IPS-NIHi7 (cell line): ENCODE data around the gene MANEAL.
"Not testable (repeated sequence)": the region's sequence is repeated elsewhere in the genome, so short reads cannot be mapped to it uniquely, and the experiment has no call there.

ENCODE experiments used
- DNase-seq: peaks from one replicate; pipeline ENCODE4 v3.0.0; 2012; ENCODE audit warnings: mixed read lengths; ENCODE audit errors: extremely low spot score

MANEAL gene, protein sequence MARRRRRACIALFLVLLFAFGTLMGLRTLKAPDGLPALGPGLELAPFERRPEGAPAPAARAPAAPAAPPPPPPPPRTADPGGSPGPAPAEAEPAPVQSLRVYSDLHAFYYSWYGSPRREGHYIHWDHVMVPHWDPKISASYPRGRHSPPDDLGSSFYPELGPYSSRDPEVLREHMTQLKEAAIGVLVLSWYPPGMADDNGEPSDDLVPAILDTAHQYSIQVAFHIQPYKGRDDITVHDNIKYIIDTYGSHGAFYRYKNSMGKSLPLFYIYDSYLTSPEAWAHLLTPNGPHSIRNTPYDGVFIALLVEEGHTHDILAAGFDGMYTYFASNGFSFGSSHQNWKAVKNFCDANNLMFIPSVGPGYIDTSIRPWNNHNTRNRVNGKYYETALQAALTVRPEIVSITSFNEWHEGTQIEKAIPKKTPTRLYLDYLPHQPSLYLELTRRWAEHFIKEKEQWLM

DNA sequence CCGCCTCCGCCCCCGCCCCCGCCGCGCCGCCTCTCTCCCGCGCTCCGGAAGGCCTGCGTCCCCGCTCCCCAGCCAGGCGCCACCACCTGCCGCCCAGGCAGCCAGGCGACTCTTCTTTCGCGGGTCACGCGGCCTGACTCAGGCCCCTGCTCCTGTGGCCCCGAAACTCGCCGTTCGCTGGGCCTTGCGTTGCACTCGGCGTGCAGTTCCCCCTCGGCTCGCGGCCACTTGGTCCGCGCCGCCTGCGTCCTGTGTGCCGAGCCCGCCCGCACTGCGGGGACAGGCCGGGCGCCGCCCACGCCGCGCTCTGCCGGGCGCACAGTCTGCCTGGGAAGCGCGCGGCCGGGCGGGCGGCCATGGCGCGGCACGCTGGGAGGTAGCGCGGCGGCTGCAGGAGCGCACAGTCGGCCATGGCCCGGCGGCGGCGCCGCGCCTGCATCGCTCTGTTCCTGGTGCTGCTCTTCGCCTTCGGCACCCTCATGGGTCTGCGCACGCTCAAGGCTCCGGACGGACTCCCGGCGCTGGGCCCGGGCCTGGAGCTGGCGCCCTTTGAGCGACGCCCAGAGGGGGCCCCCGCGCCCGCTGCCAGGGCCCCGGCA lies at the start of gene MANEAL:
Gene MANEAL (plus strand): TSS at position 75 of the 599 bp plus-strand sequence. CDS start 336 bp downstream, at position 411.
- DNase-seq, result peak; percentile 74

DNA sequence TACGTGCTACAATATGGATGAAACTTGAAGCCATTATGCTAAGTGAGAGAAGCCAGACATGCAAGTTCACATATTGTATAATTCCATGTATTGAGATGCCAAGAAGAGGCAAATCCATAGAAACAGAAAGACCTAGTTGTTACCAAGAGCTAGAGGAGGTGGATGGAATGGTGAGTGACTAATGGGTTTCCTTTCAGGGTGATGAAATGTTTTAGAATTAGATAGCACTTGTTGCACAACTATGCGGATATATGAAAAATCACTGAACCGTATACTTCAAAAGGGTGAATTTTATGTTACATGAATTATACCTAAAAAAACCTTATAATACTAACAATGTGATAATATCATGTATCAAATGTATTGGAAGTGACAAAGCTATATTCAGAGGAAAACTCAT lies 46.8 kb upstream of the MANEAL start:
- DNase-seq, result no peak

DNA sequence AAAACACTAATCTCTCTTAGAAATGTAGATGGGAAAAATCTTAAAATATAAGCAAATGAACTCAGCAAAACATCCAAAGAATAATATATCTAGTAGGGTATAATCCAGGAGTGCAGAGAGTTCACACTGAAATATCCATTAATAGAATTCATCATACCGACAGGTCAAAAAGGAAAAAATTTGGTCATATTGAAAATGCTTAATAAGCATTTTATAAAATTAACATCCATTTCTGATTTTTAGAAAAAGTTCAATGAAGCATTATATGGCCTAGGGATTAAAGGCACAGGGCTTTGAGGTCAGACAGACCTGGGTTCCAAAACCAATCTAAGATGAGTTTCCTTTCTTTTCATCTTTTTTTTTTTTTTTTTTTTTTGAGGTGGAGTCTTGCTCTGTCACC lies 45.1 kb upstream of the MANEAL start:
- DNase-seq, result no peak

DNA sequence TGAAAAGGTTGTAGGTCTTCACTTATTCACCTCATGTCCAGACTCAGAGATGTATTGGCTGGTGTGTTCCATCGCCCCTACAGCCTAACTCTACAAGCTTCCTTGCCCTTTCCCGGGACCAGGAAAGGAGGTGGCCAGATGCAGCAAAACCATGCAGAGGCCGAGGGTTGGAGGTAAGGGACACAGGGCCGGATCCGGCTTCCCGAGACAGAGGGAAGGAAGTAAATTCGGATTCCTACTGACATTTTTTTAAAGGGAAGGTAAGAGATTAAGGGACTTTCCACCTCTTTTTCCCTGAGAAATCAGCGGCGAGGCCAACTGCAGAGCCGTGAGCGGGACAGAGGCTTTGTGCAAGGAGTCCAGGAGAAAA lies 41.4 kb upstream of the MANEAL start:
- DNase-seq, result no peak

DNA sequence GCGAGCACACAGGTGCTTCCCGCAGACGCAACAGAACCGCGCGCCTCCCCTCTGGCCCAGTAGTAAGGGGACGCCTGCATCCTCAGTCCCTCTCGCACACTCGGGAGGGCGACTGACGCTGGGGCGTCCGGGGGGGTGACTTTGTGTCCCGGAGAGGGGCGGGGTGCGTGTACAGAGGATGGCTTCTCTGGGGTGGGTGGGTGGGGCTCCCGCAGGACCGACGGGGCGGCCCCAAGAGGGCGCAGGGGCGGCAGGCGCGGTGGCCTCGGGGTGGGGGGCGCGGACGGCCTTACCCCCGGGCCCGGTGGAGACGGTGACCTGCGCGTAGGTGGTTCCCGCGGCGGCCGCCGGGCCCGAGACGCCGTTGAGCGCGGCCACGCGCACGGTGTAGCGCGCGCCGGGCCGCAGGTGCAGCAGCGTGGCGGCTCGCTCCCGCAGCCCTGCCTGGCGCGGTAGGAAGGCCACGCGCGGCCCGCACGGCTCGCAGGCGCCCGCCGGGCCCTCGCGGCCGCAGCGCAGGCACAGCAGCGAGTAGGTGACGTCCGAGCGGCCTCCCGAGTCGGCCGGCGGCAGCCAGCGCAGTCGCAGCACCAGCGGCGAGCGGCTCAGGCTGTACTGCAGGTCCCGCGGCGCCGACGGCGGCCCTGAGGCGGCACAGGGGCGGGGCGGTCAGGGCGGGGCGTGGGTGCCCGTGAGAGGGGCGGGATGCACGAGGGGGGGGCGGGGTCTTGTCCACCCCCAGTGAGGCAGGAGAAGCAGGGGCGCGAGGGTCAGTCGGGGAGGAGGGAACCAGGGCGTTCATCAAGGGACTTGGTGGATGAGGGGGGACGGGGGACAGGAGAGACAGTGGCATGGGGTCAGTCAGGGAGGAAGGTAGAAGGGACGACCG lies 40.8 kb upstream of the MANEAL start:
- peak; percentile 76 for DNase-seq

DNA sequence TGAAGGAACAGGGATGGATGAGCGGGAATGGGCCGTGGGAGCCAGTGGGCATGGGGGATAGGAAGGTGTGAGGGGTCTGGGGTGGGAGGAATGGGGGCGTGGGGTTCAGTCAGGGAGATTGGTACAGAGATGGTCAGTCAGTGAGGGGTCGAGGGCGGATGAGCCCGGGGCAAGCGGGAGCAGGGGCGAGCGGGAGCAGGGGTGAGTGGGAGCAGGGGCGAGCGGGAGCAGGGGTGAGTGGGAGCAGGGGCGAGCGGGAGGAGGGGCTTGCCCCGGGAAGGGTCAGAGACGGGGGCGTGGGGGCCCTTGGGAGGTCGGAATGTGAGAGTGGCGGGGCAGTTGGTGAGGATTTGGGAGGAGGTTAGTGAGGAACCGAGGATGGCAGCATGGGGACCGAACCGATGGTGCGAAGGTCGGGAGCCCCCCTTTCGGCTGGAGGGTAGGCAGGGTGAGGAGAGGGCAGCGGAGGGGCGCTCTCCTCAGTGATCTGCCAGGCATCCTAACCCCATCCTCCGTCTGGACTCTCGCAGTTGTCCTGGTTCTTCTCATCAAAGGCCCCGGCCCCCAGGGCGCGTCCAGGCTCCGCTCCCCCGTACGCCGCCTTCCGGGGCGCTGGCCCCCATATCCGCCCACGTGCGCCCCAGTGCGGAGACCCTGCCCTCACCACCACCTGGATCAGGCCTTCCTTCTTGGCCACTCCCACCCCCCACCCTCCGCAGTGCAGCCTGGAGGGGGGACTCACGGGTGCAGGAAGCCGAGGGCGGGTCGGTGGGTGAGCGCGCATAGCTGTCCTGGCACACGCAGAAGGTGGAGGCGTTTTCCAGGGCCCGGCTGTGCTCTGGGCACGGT lies 40.0 kb upstream of the MANEAL start:
- DNase-seq, result no peak

DNA sequence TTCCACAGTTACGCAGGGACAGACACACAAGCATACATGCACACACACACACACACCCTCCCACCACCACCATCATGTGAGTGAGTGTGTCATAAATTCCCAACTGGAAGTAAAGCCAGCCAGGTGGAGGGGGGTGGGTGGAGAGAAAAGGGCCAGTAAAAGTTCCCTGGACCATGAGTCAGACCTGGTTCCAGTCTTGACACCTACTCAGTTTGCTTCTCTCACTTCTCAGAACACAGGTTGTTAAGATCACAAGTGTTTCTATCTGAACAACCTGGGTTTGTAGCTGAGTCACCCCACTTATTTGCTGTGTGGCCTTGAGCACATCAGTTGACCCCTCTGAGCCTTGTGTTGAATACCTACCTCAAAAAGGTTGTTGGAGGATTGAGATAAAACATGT lies 38.4 kb upstream of the MANEAL start:
- no peak for DNase-seq

DNA sequence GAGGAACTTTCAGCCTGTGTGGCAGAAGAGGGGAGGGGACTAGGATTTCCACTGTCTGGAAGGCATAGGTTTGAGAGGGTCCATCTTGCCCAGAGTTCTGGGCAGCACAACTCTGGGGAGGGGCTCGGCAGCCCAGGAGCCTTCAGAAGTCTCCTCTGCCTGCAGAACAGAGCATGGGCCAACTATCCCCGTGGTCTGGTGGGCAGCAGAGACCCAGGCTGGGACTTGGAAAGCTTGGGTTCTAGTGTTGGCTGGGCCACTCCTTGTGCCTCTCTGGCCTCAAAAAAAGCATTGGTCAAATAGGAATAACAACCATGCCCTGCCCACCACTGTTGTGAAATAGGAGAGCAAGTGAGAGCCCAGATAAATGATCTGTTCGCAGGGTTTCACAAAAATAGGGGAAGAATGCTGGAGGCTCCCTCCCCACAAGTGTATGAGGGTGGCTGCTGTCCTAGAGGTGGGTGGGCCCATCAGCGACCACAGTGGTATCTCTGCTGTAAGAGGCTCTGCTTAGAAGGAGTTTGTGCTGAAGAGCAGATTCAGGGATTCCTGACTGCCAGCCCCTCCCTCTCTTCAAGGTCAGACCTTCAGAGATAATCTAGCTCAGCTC lies 37.6 kb upstream of the MANEAL start:
- DNase-seq, result no peak

DNA sequence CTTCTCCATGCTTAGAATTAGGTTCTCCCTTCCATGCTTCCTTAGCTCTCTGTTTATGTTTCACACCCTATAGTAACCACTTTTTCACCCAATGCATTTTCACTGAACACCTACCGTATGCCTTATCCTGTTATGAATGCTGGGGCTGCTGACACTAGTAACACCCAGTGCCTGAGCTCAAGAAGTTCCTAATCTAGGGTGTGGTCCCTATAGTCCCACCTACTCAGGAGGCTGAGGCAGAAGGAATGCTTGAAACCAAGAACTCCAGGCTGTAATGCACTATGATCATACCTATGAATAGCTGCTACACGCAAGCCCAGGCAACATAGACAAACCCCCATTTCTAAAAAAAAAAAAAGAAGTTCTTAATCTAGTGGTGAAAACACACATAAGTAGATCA lies 34.2 kb upstream of the MANEAL start:
- DNase-seq, result no peak

DNA sequence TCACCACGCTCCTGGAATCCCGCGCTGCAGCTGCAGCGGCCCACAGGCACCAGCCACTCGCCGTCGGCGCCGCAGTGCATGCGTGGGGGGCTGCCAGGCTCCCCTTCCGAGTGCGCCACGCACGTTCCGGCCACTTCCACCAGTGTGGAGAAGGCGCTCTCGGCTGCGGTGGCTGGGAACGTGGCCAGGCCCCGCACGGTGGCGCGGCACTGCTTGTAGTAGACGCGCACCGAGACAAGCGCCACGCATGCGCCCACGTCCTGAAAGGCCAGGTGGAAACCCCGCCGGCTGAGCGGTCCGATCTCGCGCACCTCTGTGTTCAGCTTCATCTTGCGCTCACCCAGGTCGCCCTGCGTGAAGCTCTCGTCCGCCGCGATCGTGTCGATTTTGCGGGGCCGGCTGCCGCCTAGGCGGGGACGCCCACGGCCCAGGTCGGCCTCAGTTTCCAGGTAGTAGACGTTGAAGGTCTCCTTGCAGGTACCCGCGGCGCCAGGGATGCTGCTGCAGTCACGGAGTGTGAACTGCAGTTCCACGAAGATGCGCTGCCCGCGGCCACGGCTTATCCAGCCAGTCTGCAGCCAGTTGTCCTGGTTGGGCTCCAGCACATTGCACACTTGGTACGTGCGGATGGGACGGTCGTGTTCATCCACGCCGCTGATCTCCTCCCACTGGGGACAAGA lies 32.1 kb upstream of the MANEAL start:
- no peak for DNase-seq

DNA sequence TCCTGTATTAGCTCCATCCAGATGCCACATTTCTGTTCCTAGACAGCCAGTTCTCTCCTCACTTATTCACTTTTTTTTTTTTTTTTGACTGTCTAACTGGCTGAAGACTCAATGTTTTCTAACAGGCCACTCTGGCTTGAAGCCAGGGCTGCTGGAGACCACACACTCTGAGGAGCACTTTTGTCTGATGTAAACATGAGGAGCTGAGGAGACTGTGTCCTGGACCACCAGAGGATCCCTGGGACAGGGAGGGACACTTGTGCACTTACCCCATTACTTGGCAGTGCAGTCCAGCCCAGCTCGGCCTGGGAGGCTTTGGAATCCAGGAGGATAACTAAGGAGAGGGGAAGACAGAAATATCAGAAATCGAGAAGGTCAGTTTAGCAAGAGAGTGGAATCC lies 31.1 kb upstream of the MANEAL start:
- no peak for DNase-seq

DNA sequence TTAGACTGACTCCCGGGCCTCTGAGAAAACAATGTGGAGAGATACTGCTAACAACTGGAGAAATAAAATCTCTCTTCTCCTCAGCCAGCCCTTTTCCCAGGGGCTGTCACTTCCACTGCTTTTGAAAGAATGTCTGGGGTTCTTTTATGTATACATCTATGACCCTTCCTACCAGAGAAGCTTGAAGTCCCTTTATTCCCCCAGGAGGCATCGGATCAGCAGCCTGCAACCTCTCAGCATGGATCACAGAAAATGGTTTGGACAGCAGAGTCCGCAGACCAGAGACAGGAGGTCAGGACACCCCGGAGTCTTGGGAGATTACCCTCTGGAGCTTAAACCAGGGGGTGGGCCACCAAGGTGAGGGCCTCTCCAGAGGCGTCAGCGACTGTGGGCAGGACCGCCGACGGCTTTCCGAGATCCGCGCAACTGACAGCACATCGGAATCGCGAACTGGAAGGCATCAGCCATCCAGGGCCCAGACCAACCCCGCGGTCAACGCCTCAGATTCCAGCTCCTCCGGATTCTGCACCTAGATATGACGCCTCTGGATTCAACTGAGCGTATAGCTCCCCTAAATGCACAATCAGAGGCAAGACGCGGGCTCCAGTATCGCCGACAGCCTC lies 29.7 kb upstream of the MANEAL start:
- DNase-seq, result no peak

DNA sequence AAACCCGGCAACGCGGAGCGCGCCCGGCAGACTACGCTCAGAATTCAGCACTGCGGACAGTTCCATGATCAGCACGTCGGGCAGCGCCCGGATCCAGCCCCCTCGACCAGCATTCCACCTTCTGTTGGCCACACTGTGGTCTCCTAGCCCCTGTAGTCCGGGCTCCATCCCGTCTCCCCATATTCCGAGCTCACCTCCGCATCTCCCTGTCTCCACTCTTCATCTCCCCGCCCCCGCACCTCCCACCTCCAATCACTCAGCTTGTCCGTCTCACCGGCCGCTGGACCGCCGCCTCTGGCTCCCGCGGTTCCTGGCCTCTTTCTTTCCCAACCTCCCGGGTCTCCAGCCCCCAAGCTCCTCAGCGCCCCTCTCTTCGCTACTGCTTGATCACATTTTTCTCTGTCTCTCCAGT lies 29.2 kb upstream of the MANEAL start:
- DNase-seq, result peak; percentile 93

DNA sequence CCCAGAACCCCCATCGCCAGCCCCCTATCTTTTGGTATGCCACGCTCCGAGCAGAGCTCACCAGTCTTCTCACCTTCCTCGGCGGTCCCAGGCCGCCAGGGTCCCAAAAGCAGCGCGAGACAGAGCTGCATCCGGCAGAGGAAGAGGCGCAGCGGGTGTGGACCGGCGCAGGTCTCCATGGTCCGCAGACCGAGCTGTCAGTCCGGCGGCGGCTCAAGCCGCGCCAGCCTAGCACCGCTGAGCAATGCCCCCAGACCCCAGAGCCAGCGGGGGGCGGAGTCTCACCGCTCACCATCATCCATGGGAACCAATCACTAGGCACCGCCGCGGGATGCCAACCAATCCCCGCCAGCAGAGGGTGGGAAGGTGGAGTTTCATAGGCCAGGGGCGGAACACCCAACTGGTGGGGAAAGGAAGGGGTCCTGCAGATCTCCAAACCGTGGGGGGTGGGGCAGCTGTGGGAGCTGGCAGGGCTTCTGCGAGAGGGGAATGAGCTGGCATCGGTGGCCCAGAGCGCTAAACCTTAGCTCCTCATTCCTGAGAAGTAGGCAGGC lies 28.7 kb upstream of the MANEAL start, which contains the start of gene EPHA10:
Gene EPHA10 (minus strand): TSS at position 233 of the 554 bp plus-strand sequence. CDS start 54 bp downstream, at position 179.
- DNase-seq, result peak; percentile 80

DNA sequence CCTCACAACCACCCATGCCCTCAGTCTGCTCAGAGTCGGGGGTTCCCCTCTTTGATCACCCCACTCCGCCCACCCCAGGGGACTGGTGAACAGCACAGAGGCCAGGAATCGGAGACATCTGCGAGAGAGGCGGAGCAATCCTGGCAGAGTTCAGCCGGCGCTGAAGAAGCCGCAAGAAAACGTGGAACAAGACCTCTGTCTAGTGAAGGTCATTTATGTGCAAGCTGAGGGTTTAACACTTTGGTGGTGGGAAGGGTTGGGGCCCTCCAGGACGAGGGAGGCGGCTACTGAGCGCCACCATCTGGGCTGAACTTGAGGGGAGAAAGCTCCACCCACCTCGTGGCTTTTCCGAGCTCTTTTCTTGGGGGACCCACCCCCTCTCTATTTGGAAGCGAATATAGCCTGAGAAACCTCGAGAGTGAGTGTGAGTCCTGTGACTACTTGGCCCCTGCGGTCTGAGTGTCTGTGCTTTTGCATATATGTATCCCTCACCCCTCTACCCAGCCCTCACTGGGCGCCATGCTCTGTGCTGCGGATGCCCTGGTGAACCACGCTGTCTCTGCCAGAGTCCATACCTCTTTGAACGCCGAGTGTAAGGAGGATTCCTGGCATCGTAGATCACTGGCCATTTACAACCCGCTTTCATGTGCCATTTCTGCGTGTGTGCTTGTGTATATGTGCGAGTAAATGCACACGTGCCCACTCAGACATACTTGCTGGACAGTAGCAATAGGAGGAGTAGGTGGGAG lies 27.6 kb upstream of the MANEAL start:
- peak; percentile 57 for DNase-seq

DNA sequence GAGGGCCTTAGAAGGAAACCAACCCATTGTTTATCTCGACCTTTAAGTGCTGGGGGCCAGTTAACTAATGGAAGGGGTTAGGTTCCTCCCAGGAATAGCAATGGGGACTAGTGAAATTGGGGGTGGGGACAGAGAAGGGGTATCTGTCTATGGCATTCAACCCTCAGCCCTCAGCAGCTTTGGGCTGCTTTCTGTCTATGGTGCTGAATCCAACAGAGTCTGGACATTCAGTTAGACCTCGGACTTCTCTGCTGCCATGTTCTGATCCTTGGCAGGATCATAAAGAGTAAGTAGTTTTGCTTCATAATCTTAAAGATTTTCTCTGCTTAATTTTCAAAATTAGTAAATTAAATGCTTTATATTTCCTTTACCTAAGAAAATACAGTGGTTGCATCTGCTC lies 26.2 kb upstream of the MANEAL start:
- no peak for DNase-seq

DNA sequence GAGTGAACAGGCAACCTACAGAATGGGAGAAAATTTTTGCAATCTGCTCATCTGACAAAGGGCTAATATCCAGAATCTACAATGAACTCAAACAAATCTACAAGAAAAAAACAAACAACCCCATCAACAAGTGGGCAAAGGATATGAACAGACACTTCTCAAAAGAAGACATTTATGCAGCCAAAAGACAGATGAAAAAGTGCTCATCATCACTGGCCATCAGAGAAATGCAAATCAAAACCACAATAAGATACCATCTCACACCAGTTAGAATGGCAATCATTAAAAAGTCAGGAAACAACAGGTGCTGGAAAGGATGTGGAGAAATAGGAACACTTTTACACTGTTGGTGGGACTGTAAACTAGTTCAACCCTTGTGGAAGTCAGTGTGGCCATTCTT lies 22.2 kb upstream of the MANEAL start:
- DNase-seq, result not testable (repeated sequence)

DNA sequence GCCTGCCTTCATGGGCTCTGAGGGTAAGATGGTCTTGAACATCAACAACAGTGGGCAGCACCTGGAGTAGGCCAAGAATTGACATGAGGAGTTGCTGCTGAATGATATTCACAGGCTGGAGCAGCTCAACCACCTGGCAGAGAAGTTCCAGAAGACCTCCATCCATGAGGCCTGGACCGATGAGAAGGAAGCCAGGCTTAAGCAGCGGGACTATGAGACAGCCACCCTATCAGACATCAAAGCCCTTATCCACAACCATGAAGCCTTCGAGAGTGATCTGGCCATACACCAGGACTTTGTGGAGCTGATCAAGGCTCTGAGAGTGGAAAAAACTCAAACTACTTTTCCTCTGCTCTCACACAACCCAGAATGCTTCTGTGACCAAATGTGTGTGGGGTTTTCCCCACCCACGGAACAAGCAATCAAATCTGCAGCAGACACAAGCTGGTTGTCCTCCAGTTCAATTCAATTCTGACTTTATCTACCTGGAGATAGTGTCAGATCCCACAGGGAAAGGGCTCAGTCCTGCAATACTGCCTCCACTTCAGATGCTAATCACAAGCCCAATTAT lies 16.6 kb upstream of the MANEAL start:
- DNase-seq, result no peak
